Neural crest cell (in vitro differentiated cells): ENCODE data around the gene PYGO1. TPM values are rescaled to one million over a fixed set of nuclear protein-coding genes. Genes with fewer than 3 reads are reported as not detected.

Experiments
- DNase-seq: peaks from one replicate; pipeline ENCODE4 v3.0.0; 2021; ENCODE audit warnings: low read depth, mixed read lengths, low spot score
- H3K27ac Mint-ChIP-seq: one replicate; pipeline ENCODE4 v1.8.0; 2021; ENCODE audit warnings: mild to moderate bottlenecking, mixed read lengths; ENCODE audit not compliant: unreplicated experiment
- H3K27me3 Mint-ChIP-seq: 2 replicates; pipeline ENCODE4 v1.8.0; 2021; ENCODE audit warnings: low read depth, mild to moderate bottlenecking, mixed read lengths
- H3K36me3 Mint-ChIP-seq: 2 replicates; pipeline ENCODE4 v1.8.0; 2021; ENCODE audit warnings: low read depth, mild to moderate bottlenecking, mixed read lengths
- H3K4me1 Mint-ChIP-seq: 2 replicates; pipeline ENCODE4 v1.8.0; 2021; ENCODE audit warnings: mixed read lengths
- H3K4me3 Mint-ChIP-seq: one replicate; pipeline ENCODE4 v1.8.0; 2021; ENCODE audit warnings: mild to moderate bottlenecking, mixed read lengths
- H3K9me3 Mint-ChIP-seq: 2 replicates; pipeline ENCODE4 v1.8.0; 2021; ENCODE audit warnings: mixed read lengths
- long read RNA-seq: library from polyadenylated mRNA; unstranded; transcript quantifications from one replicate; pipeline ENCODE4 v2.0.0, GENCODE V29; 2020
- total RNA-seq: library from RNA; stranded (reverse); gene quantifications from 2 replicates; pipeline ENCODE4 v1.2.1, GENCODE V29; 2021
- TF ChIP-seq, protein P1 (sequence below): fragments of 200-600 bp; sonication (generic); conservative IDR thresholded peaks from 2 replicates; pipeline ENCODE4 v1.5.0; 2021; ENCODE audit warnings: antibody characterized with exemption, mild to moderate bottlenecking

The PYGO1 gene
- 32.2 and 35.4 TPM in 2 replicates for total RNA-seq
- long read RNA-seq, partial matches to known transcripts, result 0 of 9 reads
- long read RNA-seq, other reads (novel, unspliced or antisense), result 9 of 9 reads

GRCh38 chr15:55588070-55588814 is at the start of gene PYGO1:
Gene PYGO1, minus strand, starts transcription at chr15:55588345. Its CDS starts 462 bp downstream, at chr15:55587883.
- H3K4me1 Mint-ChIP-seq, result peaks cover 9% of the 10 kb centered on the region
- TF ChIP-seq, protein P1, sequence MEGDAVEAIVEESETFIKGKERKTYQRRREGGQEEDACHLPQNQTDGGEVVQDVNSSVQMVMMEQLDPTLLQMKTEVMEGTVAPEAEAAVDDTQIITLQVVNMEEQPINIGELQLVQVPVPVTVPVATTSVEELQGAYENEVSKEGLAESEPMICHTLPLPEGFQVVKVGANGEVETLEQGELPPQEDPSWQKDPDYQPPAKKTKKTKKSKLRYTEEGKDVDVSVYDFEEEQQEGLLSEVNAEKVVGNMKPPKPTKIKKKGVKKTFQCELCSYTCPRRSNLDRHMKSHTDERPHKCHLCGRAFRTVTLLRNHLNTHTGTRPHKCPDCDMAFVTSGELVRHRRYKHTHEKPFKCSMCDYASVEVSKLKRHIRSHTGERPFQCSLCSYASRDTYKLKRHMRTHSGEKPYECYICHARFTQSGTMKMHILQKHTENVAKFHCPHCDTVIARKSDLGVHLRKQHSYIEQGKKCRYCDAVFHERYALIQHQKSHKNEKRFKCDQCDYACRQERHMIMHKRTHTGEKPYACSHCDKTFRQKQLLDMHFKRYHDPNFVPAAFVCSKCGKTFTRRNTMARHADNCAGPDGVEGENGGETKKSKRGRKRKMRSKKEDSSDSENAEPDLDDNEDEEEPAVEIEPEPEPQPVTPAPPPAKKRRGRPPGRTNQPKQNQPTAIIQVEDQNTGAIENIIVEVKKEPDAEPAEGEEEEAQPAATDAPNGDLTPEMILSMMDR, result peak; percentile 11
- H3K9me3 Mint-ChIP-seq, result peaks cover 4% of the 10 kb centered on the region
- H3K36me3 Mint-ChIP-seq, result peaks cover 2% of the 10 kb centered on the region
- peak; percentile 65 for DNase-seq
- peak within 1 kb of the TSS; percentile 89 for H3K4me3 Mint-ChIP-seq
- peak within 1 kb of the TSS; percentile 79 for H3K27ac Mint-ChIP-seq
- no peaks in the 10 kb centered on the region for H3K27me3 Mint-ChIP-seq

GRCh38 chr15:55637086-55637485 is 48.9 kb upstream of the PYGO1 start:
- H3K27ac Mint-ChIP-seq, result no peak overlapping the region
- TF ChIP-seq, protein P1, result no peak
- H3K4me1 Mint-ChIP-seq, result peaks cover 6% of the 10 kb centered on the region
- H3K36me3 Mint-ChIP-seq, result peaks cover 37% of the 10 kb centered on the region
- H3K27me3 Mint-ChIP-seq, result no peaks in the 10 kb centered on the region
- DNase-seq, result no peak
- no peaks in the 10 kb centered on the region for H3K9me3 Mint-ChIP-seq
- H3K4me3 Mint-ChIP-seq, result no peak overlapping the region

- DNase-seq, result no peak
- Mint-ChIP-seq H3K4me1 (peaks cover 15% of the 10 kb centered on the region), H3K27ac (no peak overlapping the region), H3K4me3 (no peak overlapping the region), H3K27me3 (no peaks in the 10 kb centered on the region), H3K36me3 (peaks cover 29% of the 10 kb centered on the region), H3K9me3 (no peaks in the 10 kb centered on the region)
- TF ChIP-seq, protein P1, result no peak
Measured at GRCh38 chr15:55633731-55634130, 45.6 kb upstream of the PYGO1 start.

- H3K4me1 Mint-ChIP-seq, result peaks cover 15% of the 10 kb centered on the region
- H3K4me3 Mint-ChIP-seq, result peak overlapping the region; percentile 17
- H3K27me3 Mint-ChIP-seq, result no peaks in the 10 kb centered on the region
- no peaks in the 10 kb centered on the region for H3K9me3 Mint-ChIP-seq
- DNase-seq, result no peak
- TF ChIP-seq, protein P1, result no peak
- H3K27ac Mint-ChIP-seq, result peak overlapping the region; percentile 10
- peaks cover 28% of the 10 kb centered on the region for H3K36me3 Mint-ChIP-seq
Measured at GRCh38 chr15:55632434-55632833, 44.3 kb upstream of the PYGO1 start.

- no peak overlapping the region for H3K4me3 Mint-ChIP-seq
- H3K27ac Mint-ChIP-seq, result no peak overlapping the region
Measured at GRCh38 chr15:55630858-55631257, 42.7 kb upstream of the PYGO1 start.

More at GRCh38 chr15:55630858-55631257, 42.7 kb upstream of the PYGO1 start:
- no peaks in the 10 kb centered on the region for H3K27me3 Mint-ChIP-seq
- DNase-seq, result no peak
- peaks cover 25% of the 10 kb centered on the region for H3K36me3 Mint-ChIP-seq
- TF ChIP-seq, protein P1, result no peak
- no peaks in the 10 kb centered on the region for H3K9me3 Mint-ChIP-seq
- H3K4me1 Mint-ChIP-seq, result peaks cover 15% of the 10 kb centered on the region
